H1 (cell line): Measurements from ENCODE around the gene CISTR.

Experiments
- CBX8 ChIP-seq: fragments of 300-800, 300-1000 bp; sonication (generic); IDR thresholded peaks from 2 replicates; pipeline ENCODE4 v1.7.1; 2016; ENCODE audit warnings: low read depth, low read length, borderline replicate concordance
- E2F6 ChIP-seq: IDR thresholded peaks from 2 replicates; pipeline ENCODE4 v1.6.1; 2012; ENCODE audit warnings: inconsistent platforms
- EZH2 ChIP-seq: fragments of 200-600 bp; sonication (generic); IDR thresholded peaks from 2 replicates; pipeline ENCODE4 v1.7.1; 2012; ENCODE audit warnings: low read depth, mild to moderate bottlenecking, moderate library complexity, low read length, inconsistent platforms; ENCODE audit not compliant: severe bottlenecking
- POLR2AphosphoS5 ChIP-seq: IDR thresholded peaks from 2 replicates; pipeline ENCODE4 v1.6.1; 2011; ENCODE audit warnings: low read depth, low read length
- TBP ChIP-seq: IDR thresholded peaks from 2 replicates; pipeline ENCODE4 v1.6.1; 2011; ENCODE audit warnings: low read depth, low read length, improper control_type of control experiment
- YY1 ChIP-seq: IDR thresholded peaks from 2 replicates; pipeline ENCODE4 v1.6.1; 2011; ENCODE audit warnings: low read depth, mild to moderate bottlenecking, low read length

- TF ChIP-seq E2F6 (no peak), EZH2 (no peak), TBP (no peak), YY1 (no peak), POLR2AphosphoS5 (no peak), CBX8 (no peak)
These were observed 26.0 kb downstream of the CISTR start for GRCh38 chr12:53725824-53726223.
